ENCODE measurements around the gene DNAJC6.

Gene DNAJC6

GRCh38 chr1:65429078-65429477, 119.7 kb downstream of the DNAJC6 start:
- TF ChIP-seq CTCF (conservative IDR thresholded peaks at IDR 0.05; ENCODE audit: low read depth, low read length): no peak
- no peak for DNase-seq (ENCODE audit: low read depth)

GRCh38 chr1:65429806-65430205, 120.5 kb downstream of the DNAJC6 start:
- no peak overlapping the region for H3K4me3 ChIP-seq (ENCODE audit: low read length)
- no peak for TF ChIP-seq CTCF (conservative IDR thresholded peaks at IDR 0.05; ENCODE audit: low read depth, low read length)
- peak; percentile 62 for DNase-seq (ENCODE audit: low read depth)

More at GRCh38 chr1:65429078-65429477, 119.7 kb downstream of the DNAJC6 start:
- no peak overlapping the region for H3K4me3 ChIP-seq (ENCODE audit: low read length)

GRCh38 chr1:65431111-65431705, 121.9 kb downstream of the DNAJC6 start:
- no peak overlapping the region for H3K4me3 ChIP-seq (ENCODE audit: low read length)
- peak; percentile 61 for TF ChIP-seq CTCF (conservative IDR thresholded peaks at IDR 0.05; ENCODE audit: low read depth, low read length)
- no peak for DNase-seq (ENCODE audit: low read depth)

GRCh38 chr1:65432918-65433317, 123.6 kb downstream of the DNAJC6 start:
- no peak for DNase-seq (ENCODE audit: low read depth)
- no peak for TF ChIP-seq CTCF (conservative IDR thresholded peaks at IDR 0.05; ENCODE audit: low read depth, low read length)
- no peak overlapping the region for H3K4me3 ChIP-seq (ENCODE audit: low read length)

GRCh38 chr1:65434255-65434654, 124.9 kb downstream of the DNAJC6 start:
- H3K4me3 ChIP-seq (ENCODE audit: low read length): no peak overlapping the region
- no peak for TF ChIP-seq CTCF (conservative IDR thresholded peaks at IDR 0.05; ENCODE audit: low read depth, low read length)
- no peak for DNase-seq (ENCODE audit: low read depth)

GRCh38 chr1:65434760-65435159, 125.4 kb downstream of the DNAJC6 start:
- DNase-seq (ENCODE audit: low read depth): no peak
- TF ChIP-seq CTCF (conservative IDR thresholded peaks at IDR 0.05; ENCODE audit: low read depth, low read length): no peak
- no peak overlapping the region for H3K4me3 ChIP-seq (ENCODE audit: low read length)

- TF ChIP-seq CTCF (conservative IDR thresholded peaks at IDR 0.05; ENCODE audit: low read depth, low read length): no peak
- no peak overlapping the region for H3K4me3 ChIP-seq (ENCODE audit: low read length)
- DNase-seq (ENCODE audit: low read depth): no peak
Measured at GRCh38 chr1:65435987-65436386, 126.6 kb downstream of the DNAJC6 start.

Data from retinal pigment epithelial cell (primary cell).